ENCODE data around the gene DRGX.

Gene DRGX

DNA sequence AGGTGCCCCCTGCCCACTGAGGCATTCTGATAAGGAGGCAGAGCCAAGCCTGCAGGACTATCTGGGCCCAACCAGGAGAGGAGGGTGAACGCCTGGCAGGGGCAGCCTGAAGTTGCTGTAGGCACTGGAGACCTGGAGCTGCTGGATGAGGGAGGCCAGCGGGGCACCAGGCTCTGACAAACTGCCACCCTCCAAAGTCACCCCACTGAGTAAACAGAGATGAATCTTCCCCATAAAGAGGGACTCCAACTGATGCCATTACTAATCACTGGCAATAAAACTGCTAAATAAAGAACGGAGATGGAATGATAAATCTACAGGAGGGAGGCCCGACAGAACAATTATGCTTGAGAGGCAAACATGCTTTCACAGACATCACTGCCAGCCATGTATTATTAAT is 44.2 kb downstream of the DRGX start:
- H3K27me3 ChIP-seq (ENCODE audit: control insufficient read depth, insufficient read depth, low read length) = no peaks in the 10 kb centered on the region
- H3K4me1 ChIP-seq (ENCODE audit: control insufficient read depth, insufficient read depth, low read length) = no peaks in the 10 kb centered on the region
- H3K9ac ChIP-seq (ENCODE audit: low read depth, low read length) = no peak overlapping the region
- no peaks in the 10 kb centered on the region for H3K9me3 ChIP-seq (ENCODE audit: control insufficient read depth, insufficient read depth, low read length)
- H3K27ac ChIP-seq (ENCODE audit: low read depth, low read length) = no peak overlapping the region
- no peak overlapping the region for H3K4me3 ChIP-seq (ENCODE audit: low read depth, low read length)
- no peaks in the 10 kb centered on the region for H3K36me3 ChIP-seq (ENCODE audit: control insufficient read depth, insufficient read depth, low read length)

DNA sequence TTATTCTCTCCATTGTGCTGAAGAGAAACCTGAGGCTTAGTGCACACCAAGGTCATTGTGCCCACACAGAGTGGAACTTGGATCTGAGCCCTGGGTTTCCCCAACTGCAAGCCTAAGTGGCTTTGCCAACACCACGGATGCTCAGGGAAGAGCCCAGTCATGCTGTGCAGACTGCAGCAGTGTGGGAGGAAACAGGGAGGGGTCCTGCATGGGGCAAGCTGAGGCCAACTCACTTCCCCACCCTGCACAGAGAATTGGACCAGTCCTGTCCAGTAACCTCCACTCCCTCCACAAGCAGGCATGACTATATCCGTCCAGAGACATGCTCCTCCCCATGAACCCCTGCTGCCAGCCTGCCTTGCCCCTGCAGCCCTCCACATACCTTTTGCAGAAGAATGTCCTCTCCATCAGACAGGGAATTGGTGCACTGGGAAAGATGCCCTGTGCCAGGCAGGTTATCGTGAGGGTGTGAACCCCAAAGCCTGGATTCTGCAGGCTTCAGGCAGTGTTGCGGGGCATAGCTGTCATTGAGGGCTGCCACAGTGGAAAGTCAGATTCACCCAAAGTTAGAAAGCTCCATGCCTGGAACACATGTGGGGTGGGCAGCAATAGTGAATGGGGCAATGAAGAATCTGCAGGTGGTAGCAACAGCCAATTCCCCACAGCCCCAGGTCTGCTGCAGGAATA is 44.9 kb downstream of the DRGX start:
- no peaks in the 10 kb centered on the region for H3K9me3 ChIP-seq (ENCODE audit: control insufficient read depth, insufficient read depth, low read length)
- no peak overlapping the region for H3K27ac ChIP-seq (ENCODE audit: low read depth, low read length)
- no peaks in the 10 kb centered on the region for H3K4me1 ChIP-seq (ENCODE audit: control insufficient read depth, insufficient read depth, low read length)
- H3K36me3 ChIP-seq (ENCODE audit: control insufficient read depth, insufficient read depth, low read length) = no peaks in the 10 kb centered on the region
- no peak overlapping the region for H3K4me3 ChIP-seq (ENCODE audit: low read depth, low read length)
- H3K27me3 ChIP-seq (ENCODE audit: control insufficient read depth, insufficient read depth, low read length) = no peaks in the 10 kb centered on the region
- no peak overlapping the region for H3K9ac ChIP-seq (ENCODE audit: low read depth, low read length)

DNA sequence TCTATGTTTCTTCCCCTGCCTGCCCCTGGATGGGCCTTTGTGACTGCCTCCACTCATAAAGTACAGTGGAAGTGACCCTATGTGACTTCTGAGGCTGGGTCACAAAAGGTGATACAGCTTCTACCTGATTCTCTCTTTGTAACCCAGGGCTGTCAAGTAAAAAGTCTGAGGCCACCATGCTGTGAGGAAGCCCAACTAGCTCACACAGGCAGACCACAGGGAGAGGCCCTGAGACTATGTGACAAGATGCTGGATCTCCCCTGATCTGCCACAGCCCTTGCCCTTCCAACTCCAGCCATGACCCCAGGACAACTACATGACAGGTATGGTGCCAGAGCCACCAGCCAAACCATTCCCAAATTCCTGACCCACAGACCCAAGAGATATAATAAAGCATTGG is 45.8 kb downstream of the DRGX start:
- Histone ChIP-seq H3K36me3 (ENCODE audit: control insufficient read depth, insufficient read depth, low read length) (no peaks in the 10 kb centered on the region), H3K9me3 (ENCODE audit: control insufficient read depth, insufficient read depth, low read length) (no peaks in the 10 kb centered on the region), H3K4me1 (ENCODE audit: control insufficient read depth, insufficient read depth, low read length) (no peaks in the 10 kb centered on the region), H3K27me3 (ENCODE audit: control insufficient read depth, insufficient read depth, low read length) (no peaks in the 10 kb centered on the region), H3K4me3 (ENCODE audit: low read depth, low read length) (no peak overlapping the region), H3K9ac (ENCODE audit: low read depth, low read length) (no peak overlapping the region), H3K27ac (ENCODE audit: low read depth, low read length) (no peak overlapping the region)

- no peaks in the 10 kb centered on the region for H3K9me3 ChIP-seq (ENCODE audit: control insufficient read depth, insufficient read depth, low read length)
- H3K9ac ChIP-seq (ENCODE audit: low read depth, low read length) = no peak overlapping the region
- H3K27ac ChIP-seq (ENCODE audit: low read depth, low read length) = no peak overlapping the region
- no peaks in the 10 kb centered on the region for H3K36me3 ChIP-seq (ENCODE audit: control insufficient read depth, insufficient read depth, low read length)
- H3K4me3 ChIP-seq (ENCODE audit: low read depth, low read length) = no peak overlapping the region
- H3K4me1 ChIP-seq (ENCODE audit: control insufficient read depth, insufficient read depth, low read length) = no peaks in the 10 kb centered on the region
- no peaks in the 10 kb centered on the region for H3K27me3 ChIP-seq (ENCODE audit: control insufficient read depth, insufficient read depth, low read length)
Observed at GRCh38 chr10:49349390-49349789, 46.5 kb downstream of the DRGX start.

- no peaks in the 10 kb centered on the region for H3K36me3 ChIP-seq (ENCODE audit: control insufficient read depth, insufficient read depth, low read length)
- no peaks in the 10 kb centered on the region for H3K4me1 ChIP-seq (ENCODE audit: control insufficient read depth, insufficient read depth, low read length)
- H3K27ac ChIP-seq (ENCODE audit: low read depth, low read length) = no peak overlapping the region
- H3K9ac ChIP-seq (ENCODE audit: low read depth, low read length) = no peak overlapping the region
- H3K9me3 ChIP-seq (ENCODE audit: control insufficient read depth, insufficient read depth, low read length) = no peaks in the 10 kb centered on the region
- no peak overlapping the region for H3K4me3 ChIP-seq (ENCODE audit: low read depth, low read length)
- no peaks in the 10 kb centered on the region for H3K27me3 ChIP-seq (ENCODE audit: control insufficient read depth, insufficient read depth, low read length)
Observed at GRCh38 chr10:49348593-49348992, 47.3 kb downstream of the DRGX start.

- no peak overlapping the region for H3K4me3 ChIP-seq (ENCODE audit: low read depth, low read length)
- no peaks in the 10 kb centered on the region for H3K4me1 ChIP-seq (ENCODE audit: control insufficient read depth, insufficient read depth, low read length)
- H3K9me3 ChIP-seq (ENCODE audit: control insufficient read depth, insufficient read depth, low read length) = no peaks in the 10 kb centered on the region
- no peaks in the 10 kb centered on the region for H3K27me3 ChIP-seq (ENCODE audit: control insufficient read depth, insufficient read depth, low read length)
- no peaks in the 10 kb centered on the region for H3K36me3 ChIP-seq (ENCODE audit: control insufficient read depth, insufficient read depth, low read length)
- H3K9ac ChIP-seq (ENCODE audit: low read depth, low read length) = no peak overlapping the region
- H3K27ac ChIP-seq (ENCODE audit: low read depth, low read length) = no peak overlapping the region
Observed at GRCh38 chr10:49347827-49348226, 48.1 kb downstream of the DRGX start.

DNA sequence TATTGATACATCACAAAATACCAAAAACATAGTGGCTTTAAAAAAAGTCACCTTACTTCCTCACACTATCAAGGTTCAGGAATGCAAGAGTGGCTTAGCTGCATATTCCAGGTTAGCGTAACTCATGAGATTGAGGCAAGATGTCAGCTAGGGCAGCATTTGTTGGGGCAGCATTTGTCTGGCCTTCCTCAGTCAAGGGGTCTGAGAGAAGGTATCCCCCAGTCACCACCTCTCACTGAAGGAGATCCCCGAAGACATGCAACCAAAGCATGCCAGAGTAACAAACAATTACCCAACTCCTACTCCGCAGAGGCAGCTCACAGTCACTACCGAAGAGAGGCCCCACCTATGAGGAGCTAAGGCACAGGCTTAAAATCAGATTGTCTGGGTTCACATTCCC is 48.5 kb downstream of the DRGX start:
- Histone ChIP-seq H3K4me3 (ENCODE audit: low read depth, low read length) (no peak overlapping the region), H3K4me1 (ENCODE audit: control insufficient read depth, insufficient read depth, low read length) (no peaks in the 10 kb centered on the region), H3K27me3 (ENCODE audit: control insufficient read depth, insufficient read depth, low read length) (no peaks in the 10 kb centered on the region), H3K9ac (ENCODE audit: low read depth, low read length) (no peak overlapping the region), H3K36me3 (ENCODE audit: control insufficient read depth, insufficient read depth, low read length) (no peaks in the 10 kb centered on the region), H3K27ac (ENCODE audit: low read depth, low read length) (no peak overlapping the region), H3K9me3 (ENCODE audit: control insufficient read depth, insufficient read depth, low read length) (no peaks in the 10 kb centered on the region)

DNA sequence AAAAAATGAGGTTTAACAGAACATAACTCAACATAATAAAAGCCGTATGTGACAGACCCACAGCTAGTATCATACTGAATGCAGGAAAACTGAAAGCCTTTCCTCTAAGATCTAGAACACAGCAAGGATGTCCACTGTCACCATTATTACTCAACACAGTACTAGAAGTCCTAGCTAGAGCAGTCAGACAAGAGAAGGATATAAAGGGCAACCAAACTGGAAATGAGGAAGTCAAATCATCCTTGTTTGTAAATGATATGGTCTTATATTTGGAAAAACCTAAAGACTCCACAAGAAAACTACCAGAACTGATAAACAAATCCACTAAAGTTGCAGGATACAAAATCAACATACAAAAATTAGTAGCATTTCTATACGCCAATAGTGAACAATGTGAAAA is 51.0 kb downstream of the DRGX start:
- H3K4me3 ChIP-seq (ENCODE audit: low read depth, low read length) = no peak overlapping the region
- H3K9ac ChIP-seq (ENCODE audit: low read depth, low read length) = no peak overlapping the region
- H3K4me1 ChIP-seq (ENCODE audit: control insufficient read depth, insufficient read depth, low read length) = no peaks in the 10 kb centered on the region
- no peaks in the 10 kb centered on the region for H3K36me3 ChIP-seq (ENCODE audit: control insufficient read depth, insufficient read depth, low read length)
- H3K27ac ChIP-seq (ENCODE audit: low read depth, low read length) = no peak overlapping the region
- H3K9me3 ChIP-seq (ENCODE audit: control insufficient read depth, insufficient read depth, low read length) = no peaks in the 10 kb centered on the region
- no peaks in the 10 kb centered on the region for H3K27me3 ChIP-seq (ENCODE audit: control insufficient read depth, insufficient read depth, low read length)

GRCh38 chr10:49338604-49339003 is 57.3 kb downstream of the DRGX start:
- H3K9ac ChIP-seq (ENCODE audit: low read depth, low read length) = no peak overlapping the region
- H3K27me3 ChIP-seq (ENCODE audit: control insufficient read depth, insufficient read depth, low read length) = no peaks in the 10 kb centered on the region
- no peaks in the 10 kb centered on the region for H3K9me3 ChIP-seq (ENCODE audit: control insufficient read depth, insufficient read depth, low read length)
- no peak overlapping the region for H3K4me3 ChIP-seq (ENCODE audit: low read depth, low read length)
- no peak overlapping the region for H3K27ac ChIP-seq (ENCODE audit: low read depth, low read length)
- no peaks in the 10 kb centered on the region for H3K4me1 ChIP-seq (ENCODE audit: control insufficient read depth, insufficient read depth, low read length)
- no peaks in the 10 kb centered on the region for H3K36me3 ChIP-seq (ENCODE audit: control insufficient read depth, insufficient read depth, low read length)

- H3K4me3 ChIP-seq (ENCODE audit: low read depth, low read length) = no peak overlapping the region
Observed at GRCh38 chr10:49335364-49335972, 60.4 kb downstream of the DRGX start.

DNA sequence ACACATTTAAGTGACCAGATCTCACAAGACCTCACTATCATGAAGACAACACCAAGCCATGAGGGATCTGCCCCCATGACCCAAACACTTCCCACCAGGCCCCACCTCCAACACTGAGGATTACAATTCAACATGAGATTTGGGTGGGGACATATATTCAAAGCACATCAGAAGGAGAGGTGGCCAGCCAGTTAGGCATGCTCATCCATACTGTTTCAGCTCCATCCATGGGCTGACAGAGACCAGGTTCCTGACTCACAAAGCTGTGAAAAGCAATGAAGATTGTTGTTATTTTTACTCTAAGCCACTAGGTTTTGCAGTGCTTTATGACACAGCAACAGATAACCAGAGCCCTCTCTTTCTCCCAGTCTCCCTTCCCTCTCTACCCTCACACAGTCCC is 60.9 kb downstream of the DRGX start:
- Histone ChIP-seq H3K9me3 (ENCODE audit: control insufficient read depth, insufficient read depth, low read length) (no peaks in the 10 kb centered on the region), H3K4me3 (ENCODE audit: low read depth, low read length) (no peak overlapping the region), H3K27me3 (ENCODE audit: control insufficient read depth, insufficient read depth, low read length) (no peaks in the 10 kb centered on the region), H3K36me3 (ENCODE audit: control insufficient read depth, insufficient read depth, low read length) (no peaks in the 10 kb centered on the region), H3K4me1 (ENCODE audit: control insufficient read depth, insufficient read depth, low read length) (no peaks in the 10 kb centered on the region), H3K27ac (ENCODE audit: low read depth, low read length) (no peak overlapping the region), H3K9ac (ENCODE audit: low read depth, low read length) (no peak overlapping the region)

More at GRCh38 chr10:49335364-49335972, 60.4 kb downstream of the DRGX start:
- no peak overlapping the region for H3K9ac ChIP-seq (ENCODE audit: low read depth, low read length)
- H3K9me3 ChIP-seq (ENCODE audit: control insufficient read depth, insufficient read depth, low read length) = no peaks in the 10 kb centered on the region
- no peak overlapping the region for H3K27ac ChIP-seq (ENCODE audit: low read depth, low read length)
- no peaks in the 10 kb centered on the region for H3K36me3 ChIP-seq (ENCODE audit: control insufficient read depth, insufficient read depth, low read length)
- no peaks in the 10 kb centered on the region for H3K4me1 ChIP-seq (ENCODE audit: control insufficient read depth, insufficient read depth, low read length)
- no peaks in the 10 kb centered on the region for H3K27me3 ChIP-seq (ENCODE audit: control insufficient read depth, insufficient read depth, low read length)

All from HUES48 (cell line).